DMS 273 treated with DMSO at 0.1 percent for 48 hours (cell line): ENCODE data around the gene TEC.
A peak's percentile ranks its signal among the peaks of the same experiment; 100 is the strongest.

Source experiments
- DNase-seq: peaks from one replicate; lab custom pipeline; 2025; lab: John Stamatoyannopoulos, UW

The TEC gene

GRCh38 chr4:48269861-48270522, 354 bp upstream of the TEC start:
- peak; percentile 35 for DNase-seq

GRCh38 chr4:48267574-48267973, 2.1 kb downstream of the TEC start:
- DNase-seq = no peak

- DNase-seq = no peak
These were observed 2.9 kb downstream of the TEC start for GRCh38 chr4:48266781-48267180.

GRCh38 chr4:48262926-48263325, 6.7 kb downstream of the TEC start:
- no peak for DNase-seq

- DNase-seq = no peak
These were observed 7.2 kb downstream of the TEC start for GRCh38 chr4:48262484-48262883.

GRCh38 chr4:48261281-48261680, 8.4 kb downstream of the TEC start:
- DNase-seq = no peak

GRCh38 chr4:48259748-48260147, 9.9 kb downstream of the TEC start:
- no peak for DNase-seq

- DNase-seq = no peak
These were observed 10.7 kb downstream of the TEC start for GRCh38 chr4:48258845-48259397.

- DNase-seq = no peak
These were observed 13.7 kb downstream of the TEC start for GRCh38 chr4:48255959-48256342.

- DNase-seq = no peak
These were observed 14.3 kb downstream of the TEC start for GRCh38 chr4:48255072-48255958.

- no peak for DNase-seq
These were observed 15.1 kb downstream of the TEC start for GRCh38 chr4:48254381-48255071.

GRCh38 chr4:48252313-48252712, 17.3 kb downstream of the TEC start:
- DNase-seq = no peak

- no peak for DNase-seq
These were observed 18.7 kb downstream of the TEC start for GRCh38 chr4:48250980-48251379.

- DNase-seq = no peak
These were observed 19.3 kb downstream of the TEC start for GRCh38 chr4:48250343-48250742.

GRCh38 chr4:48249378-48249777, 20.3 kb downstream of the TEC start:
- DNase-seq = no peak

GRCh38 chr4:48248559-48248953, 21.1 kb downstream of the TEC start:
- DNase-seq = no peak

- no peak for DNase-seq
These were observed 21.6 kb downstream of the TEC start for GRCh38 chr4:48247878-48248558.

- DNase-seq = no peak
These were observed 22.3 kb downstream of the TEC start for GRCh38 chr4:48247142-48247877.

- no peak for DNase-seq
These were observed 25.0 kb downstream of the TEC start for GRCh38 chr4:48244665-48245064.

- no peak for DNase-seq
These were observed 25.8 kb downstream of the TEC start for GRCh38 chr4:48243887-48244286.

GRCh38 chr4:48243429-48243828, 26.2 kb downstream of the TEC start:
- DNase-seq = no peak
